Vagina (tissue), 2 donors: ENCODE measurements around the gene ST8SIA5.

ENCODE experiments used
- CTCF ChIP-seq, 3 experiments: fragments of 450-650 bp in 2 of 3; fragments of 200-600 bp in 1 of 3; sonication (generic) in 1 of 3; IDR thresholded peaks; one replicate each; pipeline ENCODE4 v1.5.1; 2017 to 2019; ENCODE audit warnings: antibody characterized with exemption in 3 of 3, mild to moderate bottlenecking in 2 of 3, moderate library complexity in 2 of 3
- POLR2AphosphoS5 ChIP-seq, 2 donors: sonication (generic); formaldehyde crosslinking; IDR thresholded peaks; one replicate each; pipeline ENCODE4 v1.9.0; 2017; ENCODE audit warnings: antibody characterized with exemption in 2 of 2, mild to moderate bottlenecking in 2 of 2, low read depth in 1 of 2; ENCODE audit not compliant: insufficient read depth in 1 of 2

DNA sequence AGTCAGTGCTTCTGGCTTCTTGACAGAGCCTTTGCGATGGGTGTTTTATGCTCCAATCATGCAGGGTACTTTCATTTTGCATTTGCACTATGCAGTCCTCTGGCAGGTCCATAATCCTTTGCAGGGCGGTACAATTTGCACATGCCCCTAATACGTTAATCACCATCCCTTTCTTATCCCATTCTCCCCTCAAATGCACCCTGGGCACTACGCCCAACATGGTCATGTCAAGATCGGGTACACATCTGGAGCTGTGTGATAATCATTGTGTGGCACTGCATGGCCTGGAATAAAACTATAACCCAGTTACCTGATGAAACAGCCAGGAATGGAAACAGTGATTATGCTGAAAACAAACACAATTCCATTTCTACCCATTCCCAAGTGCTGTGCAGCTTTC is 127.5 kb downstream of the ST8SIA5 start:
- no peak for TF ChIP-seq CTCF (IDR thresholded peaks at IDR 0.05)
- TF ChIP-seq POLR2AphosphoS5 (IDR thresholded peaks at IDR 0.05; ENCODE audit: insufficient read depth in 1 of 2, low read depth in 1 of 2), result no peak
